ENCODE measurements around the gene GSTM5.

The GSTM5 gene

DNA sequence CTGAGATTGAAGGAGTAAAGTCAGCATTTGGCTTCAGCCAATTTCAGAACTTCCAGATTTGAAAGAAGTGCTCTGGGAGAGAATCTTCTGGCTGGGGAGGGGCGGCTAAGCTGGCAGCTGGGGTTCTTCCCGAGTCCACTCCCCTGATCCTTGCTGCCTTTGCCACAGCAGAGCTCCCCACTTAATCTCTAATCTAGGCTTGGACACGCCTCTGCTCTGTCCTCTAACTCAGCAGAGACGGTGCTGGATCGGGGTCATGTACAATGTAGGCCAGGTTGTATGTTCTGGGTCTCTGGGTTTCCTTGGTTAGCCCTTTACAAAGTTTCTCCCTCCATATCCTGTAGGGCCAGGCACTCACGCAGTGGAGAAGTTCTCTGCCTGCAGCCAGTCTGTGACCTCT lies 38.9 kb downstream of the GSTM5 start:
- no peak for ATAC-seq
- TF ChIP-seq RARB (CRISPR knock-in tag; IDR thresholded peaks at IDR 0.05) (no peak), TOX (CRISPR knock-in tag; IDR thresholded peaks at IDR 0.05; ENCODE audit: borderline replicate concordance) (no peak), OSR1 (CRISPR knock-in tag; IDR thresholded peaks at IDR 0.05) (no peak), TSHZ2 (CRISPR knock-in tag; IDR thresholded peaks at IDR 0.05) (no peak), PATZ1 (CRISPR knock-in tag; IDR thresholded peaks at IDR 0.05; ENCODE audit: borderline replicate concordance) (no peak), ZC3H10 (CRISPR knock-in tag; IDR thresholded peaks at IDR 0.05) (no peak), ISL1 (CRISPR knock-in tag; IDR thresholded peaks at IDR 0.05) (no peak), ZNF565 (CRISPR knock-in tag; conservative IDR thresholded peaks at IDR 0.05; ENCODE audit: low read depth) (no peak), TCF4 (CRISPR knock-in tag; IDR thresholded peaks at IDR 0.05; ENCODE audit: borderline replicate concordance) (no peak), CSDC2 (CRISPR knock-in tag; IDR thresholded peaks at IDR 0.05) (no peak), POU6F1 (CRISPR knock-in tag; IDR thresholded peaks at IDR 0.05; ENCODE audit: borderline replicate concordance, low read depth) (no peak), PPARA (CRISPR knock-in tag; IDR thresholded peaks at IDR 0.05; ENCODE audit: borderline replicate concordance) (no peak), ARNTL (CRISPR knock-in tag; IDR thresholded peaks at IDR 0.05; ENCODE audit: borderline replicate concordance, low read depth) (no peak), ZNF8 (CRISPR knock-in tag; IDR thresholded peaks at IDR 0.05) (no peak)
- TF ChIP-seq, protein P1, sequence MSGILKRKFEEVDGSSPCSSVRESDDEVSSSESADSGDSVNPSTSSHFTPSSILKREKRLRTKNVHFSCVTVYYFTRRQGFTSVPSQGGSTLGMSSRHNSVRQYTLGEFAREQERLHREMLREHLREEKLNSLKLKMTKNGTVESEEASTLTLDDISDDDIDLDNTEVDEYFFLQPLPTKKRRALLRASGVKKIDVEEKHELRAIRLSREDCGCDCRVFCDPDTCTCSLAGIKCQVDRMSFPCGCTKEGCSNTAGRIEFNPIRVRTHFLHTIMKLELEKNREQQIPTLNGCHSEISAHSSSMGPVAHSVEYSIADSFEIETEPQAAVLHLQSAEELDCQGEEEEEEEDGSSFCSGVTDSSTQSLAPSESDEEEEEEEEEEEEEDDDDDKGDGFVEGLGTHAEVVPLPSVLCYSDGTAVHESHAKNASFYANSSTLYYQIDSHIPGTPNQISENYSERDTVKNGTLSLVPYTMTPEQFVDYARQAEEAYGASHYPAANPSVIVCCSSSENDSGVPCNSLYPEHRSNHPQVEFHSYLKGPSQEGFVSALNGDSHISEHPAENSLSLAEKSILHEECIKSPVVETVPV (CRISPR knock-in tag; IDR thresholded peaks at IDR 0.05), result no peak

DNA sequence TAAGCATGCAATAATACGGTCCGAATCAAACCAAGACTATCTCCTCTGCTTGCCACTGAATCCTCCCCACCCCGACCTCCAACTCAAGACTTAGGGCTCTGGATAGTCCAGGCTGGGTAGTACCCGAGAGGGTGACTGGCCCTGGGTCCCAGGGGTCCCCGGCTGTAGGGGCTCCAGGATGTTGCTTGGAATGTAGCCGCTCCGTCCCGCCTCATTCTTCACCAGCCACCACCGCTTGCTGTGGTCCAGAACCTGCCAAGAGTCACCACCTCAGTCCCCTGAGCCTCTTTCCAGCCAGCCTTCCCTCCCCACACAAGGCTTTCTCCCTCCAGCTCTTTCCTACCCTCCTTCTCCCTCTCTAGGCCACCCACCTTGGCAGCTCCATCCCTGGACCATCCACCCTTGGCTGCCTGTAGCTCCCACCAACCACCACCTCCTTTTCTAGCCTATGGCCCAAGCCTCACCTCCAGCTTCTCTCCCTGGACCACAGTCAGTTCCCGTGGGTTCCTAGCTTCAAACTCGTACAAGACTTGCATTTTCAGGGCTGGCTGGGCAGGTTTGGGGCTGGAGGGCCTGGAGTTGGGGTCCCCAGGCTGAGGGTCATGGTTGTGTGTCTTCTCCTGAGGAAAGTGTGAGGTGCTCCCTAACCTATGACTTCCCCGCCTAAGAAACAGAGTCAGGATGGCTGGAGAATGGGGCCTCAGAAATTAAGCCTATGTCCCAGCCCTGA lies 39.6 kb downstream of the GSTM5 start:
- TF ChIP-seq GLIS3 (CRISPR knock-in tag; IDR thresholded peaks at IDR 0.05) (no peak), RARB (CRISPR knock-in tag; IDR thresholded peaks at IDR 0.05) (no peak), OSR1 (CRISPR knock-in tag; IDR thresholded peaks at IDR 0.05) (no peak), POU6F1 (CRISPR knock-in tag; IDR thresholded peaks at IDR 0.05; ENCODE audit: borderline replicate concordance, low read depth) (no peak), CSDC2 (CRISPR knock-in tag; IDR thresholded peaks at IDR 0.05) (no peak), ZFP30 (CRISPR knock-in tag; IDR thresholded peaks at IDR 0.05) (no peak), ARNTL (CRISPR knock-in tag; IDR thresholded peaks at IDR 0.05; ENCODE audit: borderline replicate concordance, low read depth) (no peak), PPARA (CRISPR knock-in tag; IDR thresholded peaks at IDR 0.05; ENCODE audit: borderline replicate concordance) (no peak), BACH2 (CRISPR knock-in tag; IDR thresholded peaks at IDR 0.05; ENCODE audit: borderline replicate concordance) (no peak), ZNF565 (CRISPR knock-in tag; conservative IDR thresholded peaks at IDR 0.05; ENCODE audit: low read depth) (no peak), TOX (CRISPR knock-in tag; IDR thresholded peaks at IDR 0.05; ENCODE audit: borderline replicate concordance) (no peak), ISL1 (CRISPR knock-in tag; IDR thresholded peaks at IDR 0.05) (no peak), SNAI2 (CRISPR knock-in tag; IDR thresholded peaks at IDR 0.05) (no peak), ZC3H10 (CRISPR knock-in tag; IDR thresholded peaks at IDR 0.05) (no peak), ZNF8 (CRISPR knock-in tag; IDR thresholded peaks at IDR 0.05) (no peak), TSHZ2 (CRISPR knock-in tag; IDR thresholded peaks at IDR 0.05) (no peak), ZNF70 (CRISPR knock-in tag; IDR thresholded peaks at IDR 0.05) (no peak), ESRRG (CRISPR knock-in tag; IDR thresholded peaks at IDR 0.05) (no peak)
- TF ChIP-seq, protein P1 (CRISPR knock-in tag; IDR thresholded peaks at IDR 0.05), result no peak
- TF ChIP-seq, protein P2, sequence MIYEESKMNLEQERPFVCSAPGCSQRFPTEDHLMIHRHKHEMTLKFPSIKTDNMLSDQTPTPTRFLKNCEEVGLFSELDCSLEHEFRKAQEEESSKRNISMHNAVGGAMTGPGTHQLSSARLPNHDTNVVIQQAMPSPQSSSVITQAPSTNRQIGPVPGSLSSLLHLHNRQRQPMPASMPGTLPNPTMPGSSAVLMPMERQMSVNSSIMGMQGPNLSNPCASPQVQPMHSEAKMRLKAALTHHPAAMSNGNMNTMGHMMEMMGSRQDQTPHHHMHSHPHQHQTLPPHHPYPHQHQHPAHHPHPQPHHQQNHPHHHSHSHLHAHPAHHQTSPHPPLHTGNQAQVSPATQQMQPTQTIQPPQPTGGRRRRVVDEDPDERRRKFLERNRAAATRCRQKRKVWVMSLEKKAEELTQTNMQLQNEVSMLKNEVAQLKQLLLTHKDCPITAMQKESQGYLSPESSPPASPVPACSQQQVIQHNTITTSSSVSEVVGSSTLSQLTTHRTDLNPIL (CRISPR knock-in tag; IDR thresholded peaks at IDR 0.05; ENCODE audit: low read depth), result no peak
- no peak for ATAC-seq
